AG09319 (cell line): ENCODE measurements around the gene IYD.
"Not testable (repeated sequence)": the region's sequence is repeated elsewhere in the genome, so short reads cannot be mapped to it uniquely, and the experiment has no call there.

Experiments used
- DNase-seq: peaks from one replicate; pipeline ENCODE4 v3.0.0-alpha.2; 2010; ENCODE audit warnings: low read depth; ENCODE audit errors: extremely low read depth
- CTCF ChIP-seq: IDR thresholded peaks from 2 replicates; pipeline ENCODE4 v1.5.1; 2011; ENCODE audit warnings: low read depth, mild to moderate bottlenecking, inconsistent platforms, low read length, moderate library complexity

Gene IYD

GRCh38 chr6:150435360-150435759 lies 66.5 kb downstream of the IYD start:
- no peak for DNase-seq
- no peak for TF ChIP-seq CTCF

GRCh38 chr6:150435832-150436231 lies 67.0 kb downstream of the IYD start:
- no peak for TF ChIP-seq CTCF
- no peak for DNase-seq

- no peak for TF ChIP-seq CTCF
- no peak for DNase-seq
Observed at GRCh38 chr6:150439373-150439772, 70.6 kb downstream of the IYD start.

- no peak for DNase-seq
- TF ChIP-seq CTCF = no peak
Observed at GRCh38 chr6:150443621-150444020, 74.8 kb downstream of the IYD start.

GRCh38 chr6:150444308-150444707 lies 75.5 kb downstream of the IYD start:
- no peak for DNase-seq
- no peak for TF ChIP-seq CTCF

- no peak for DNase-seq
- no peak for TF ChIP-seq CTCF
Observed at GRCh38 chr6:150445486-150445885, 76.7 kb downstream of the IYD start.

GRCh38 chr6:150448221-150448620 lies 79.4 kb downstream of the IYD start:
- DNase-seq = no peak
- no peak for TF ChIP-seq CTCF

- DNase-seq = not testable (repeated sequence)
Observed at GRCh38 chr6:150449055-150449454, 80.2 kb downstream of the IYD start.
